Chondrocyte (in vitro differentiated cells): Measurements from ENCODE around the gene FETUB. TPM values are rescaled to one million over a fixed set of nuclear protein-coding genes. Genes with fewer than 3 reads are reported as not detected.

Experiments used
- DNase-seq: peaks from one replicate; pipeline ENCODE4 v3.0.0; 2021; ENCODE audit warnings: mixed read lengths, low spot score
- H3K27ac Mint-ChIP-seq: one replicate; pipeline ENCODE4 v1.8.0; 2021; ENCODE audit warnings: mild to moderate bottlenecking, moderate library complexity, mixed read lengths; ENCODE audit not compliant: unreplicated experiment
- H3K27me3 Mint-ChIP-seq: 2 replicates; pipeline ENCODE4 v1.8.0; 2021; ENCODE audit warnings: low read depth, mixed read lengths
- H3K36me3 Mint-ChIP-seq: 2 replicates; pipeline ENCODE4 v1.8.0; 2021; ENCODE audit warnings: low read depth, mixed read lengths
- H3K4me1 Mint-ChIP-seq: 2 replicates; pipeline ENCODE4 v1.8.0; 2021; ENCODE audit warnings: low read depth, mild to moderate bottlenecking, mixed read lengths
- H3K4me3 Mint-ChIP-seq: one replicate; pipeline ENCODE4 v1.8.0; 2021; ENCODE audit warnings: mild to moderate bottlenecking, moderate library complexity, mixed read lengths; ENCODE audit not compliant: unreplicated experiment
- H3K9me3 Mint-ChIP-seq: 2 replicates; pipeline ENCODE4 v1.8.0; 2021; ENCODE audit warnings: low read depth, mixed read lengths
- CTCF ChIP-seq: fragments of 200-600 bp; sonication (generic); IDR thresholded peaks from 2 replicates; pipeline ENCODE4 v1.5.0; 2021; ENCODE audit warnings: antibody characterized with exemption, mild to moderate bottlenecking, moderate library complexity
- total RNA-seq: library from RNA; stranded (reverse); gene quantifications from 3 replicates; pipeline ENCODE4 v1.2.1, GENCODE V29; 2021

Gene FETUB
- total RNA-seq, 1 donor from 2014 or later: not detected

DNA sequence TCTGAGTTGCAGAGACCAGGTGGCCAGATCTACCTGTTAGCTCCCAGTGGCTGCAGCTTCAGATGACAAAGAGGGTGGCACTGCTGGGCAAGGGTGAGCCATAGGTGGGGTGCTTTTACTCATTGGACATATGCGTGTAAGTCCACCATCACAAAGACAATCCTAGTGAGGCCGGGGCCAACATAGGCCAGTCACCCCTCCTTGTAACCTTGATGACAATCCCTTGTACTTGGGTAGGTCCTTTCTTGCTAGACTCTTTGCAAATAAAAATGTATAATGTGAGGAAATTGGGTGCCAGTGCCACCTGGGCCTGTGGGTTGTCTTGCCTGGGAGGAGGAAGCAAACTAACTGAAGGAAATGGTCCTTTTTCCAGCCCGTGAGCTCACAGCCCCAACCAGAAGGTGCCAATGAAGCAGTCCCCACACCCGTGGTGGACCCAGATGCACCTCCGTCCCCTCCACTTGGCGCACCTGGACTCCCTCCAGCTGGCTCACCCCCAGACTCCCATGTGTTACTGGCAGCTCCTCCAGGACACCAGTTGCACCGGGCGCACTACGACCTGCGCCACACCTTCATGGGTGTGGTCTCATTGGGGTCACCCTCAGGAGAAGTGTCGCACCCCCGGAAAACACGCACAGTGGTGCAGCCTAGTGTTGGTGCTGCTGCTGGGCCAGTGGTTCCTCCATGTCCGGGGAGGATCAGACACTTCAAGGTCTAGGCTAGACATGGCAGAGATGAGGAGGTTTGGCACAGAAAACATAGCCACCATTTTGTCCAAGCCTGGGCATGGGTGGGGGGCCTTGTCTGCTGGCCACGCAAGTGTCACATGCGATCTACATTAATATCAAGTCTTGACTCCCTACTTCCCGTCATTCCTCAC lies 19.7 kb upstream of the FETUB start:
- no peak for DNase-seq
- Mint-ChIP-seq H3K36me3 (no peaks in the 10 kb centered on the region), H3K27me3 (peaks cover 16% of the 10 kb centered on the region), H3K9me3 (no peaks in the 10 kb centered on the region), H3K4me1 (peaks cover 18% of the 10 kb centered on the region), H3K4me3 (no peak overlapping the region), H3K27ac (no peak overlapping the region)
- no peak for TF ChIP-seq CTCF

- H3K4me1 Mint-ChIP-seq: peaks cover 8% of the 10 kb centered on the region
- H3K4me3 Mint-ChIP-seq: no peak overlapping the region
- no peak for DNase-seq
- TF ChIP-seq CTCF: no peak
- H3K27me3 Mint-ChIP-seq: peaks cover 16% of the 10 kb centered on the region
- no peak overlapping the region for H3K27ac Mint-ChIP-seq
- no peaks in the 10 kb centered on the region for H3K36me3 Mint-ChIP-seq
- H3K9me3 Mint-ChIP-seq: no peaks in the 10 kb centered on the region
These were observed 18.1 kb upstream of the FETUB start for GRCh38 chr3:186621894-186622650.

DNA sequence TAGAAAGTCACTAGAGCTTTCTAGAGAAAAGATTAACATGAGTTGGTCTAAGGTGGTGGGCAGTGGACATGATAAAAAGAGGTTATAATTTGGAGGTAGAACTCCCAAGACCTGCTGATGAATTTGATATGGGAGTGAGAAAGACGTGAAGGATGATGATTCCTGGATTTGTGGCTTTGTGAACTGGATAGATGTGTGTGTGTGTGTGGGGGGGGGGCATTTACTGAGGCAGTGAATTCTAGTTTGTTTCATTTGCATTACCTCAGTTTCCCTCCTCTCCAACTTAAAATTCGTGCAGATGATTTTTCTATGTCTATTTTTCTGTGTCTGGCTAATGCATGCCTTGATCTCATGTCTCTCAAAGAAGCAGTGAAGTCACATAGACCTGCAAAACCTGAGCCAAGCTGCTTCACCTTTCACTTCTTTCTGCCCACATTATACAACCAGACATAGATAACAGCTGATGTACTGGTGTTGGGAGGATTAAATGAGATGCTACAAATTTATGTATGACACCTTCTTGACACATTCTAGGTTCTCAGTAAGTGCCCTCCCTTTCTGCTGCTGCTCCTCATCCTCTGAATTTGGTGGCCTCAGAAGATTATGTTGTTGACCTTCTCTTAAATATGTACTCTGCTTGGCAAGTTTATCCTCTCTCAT lies 17.4 kb upstream of the FETUB start:
- no peaks in the 10 kb centered on the region for H3K9me3 Mint-ChIP-seq
- no peak overlapping the region for H3K4me3 Mint-ChIP-seq
- DNase-seq: no peak

DNA sequence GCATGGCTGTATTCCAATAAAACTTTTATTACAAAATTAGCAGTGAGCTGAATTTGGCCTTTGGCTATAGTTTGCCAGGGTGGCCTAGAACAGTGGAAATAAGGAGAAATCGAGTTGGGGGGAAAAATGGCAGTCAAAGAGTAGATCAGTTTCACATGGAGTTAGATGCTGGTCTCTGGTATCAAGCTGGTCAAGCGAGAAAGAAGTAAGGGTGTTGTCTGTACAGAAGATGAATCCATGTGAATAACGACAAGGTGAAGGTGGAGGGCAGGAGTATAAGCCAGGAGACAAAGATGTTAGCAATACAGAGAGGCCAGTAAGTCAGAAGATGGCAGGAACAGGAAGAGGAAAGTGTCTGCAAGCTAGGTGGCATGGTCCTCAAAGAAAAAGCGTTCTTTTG lies 15.6 kb upstream of the FETUB start:
- TF ChIP-seq CTCF: no peak
- DNase-seq: no peak
- Mint-ChIP-seq H3K27me3 (peaks cover 25% of the 10 kb centered on the region), H3K9me3 (no peaks in the 10 kb centered on the region), H3K27ac (no peak overlapping the region), H3K36me3 (no peaks in the 10 kb centered on the region), H3K4me3 (no peak overlapping the region), H3K4me1 (no peaks in the 10 kb centered on the region)

More for the DNA sequence above, 17.4 kb upstream of the FETUB start:
- Mint-ChIP-seq H3K36me3 (no peaks in the 10 kb centered on the region), H3K27me3 (peaks cover 15% of the 10 kb centered on the region), H3K27ac (no peak overlapping the region), H3K4me1 (peaks cover under 1% of the 10 kb centered on the region)
- TF ChIP-seq CTCF: no peak

GRCh38 chr3:186625600-186626042 lies 14.6 kb upstream of the FETUB start:
- Mint-ChIP-seq H3K27ac (no peak overlapping the region), H3K4me1 (no peaks in the 10 kb centered on the region), H3K4me3 (no peak overlapping the region), H3K27me3 (peaks cover 29% of the 10 kb centered on the region), H3K36me3 (no peaks in the 10 kb centered on the region), H3K9me3 (no peaks in the 10 kb centered on the region)
- DNase-seq: no peak
- no peak for TF ChIP-seq CTCF
